Small intestine (tissue), 7 donors: ENCODE data around the gene SH2D3A. TPM values are rescaled to one million over a fixed set of nuclear protein-coding genes. Genes with fewer than 3 reads are reported as not detected.

Experiments
- DNase-seq, 2 donors: peaks; one replicate each; pipeline versions ENCODE4 v3.0.0 to v3.0.0-alpha.2; 2013
- FAIRE-seq: peaks from 2 replicates; lab custom pipeline; 2012; peaks lifted over from hg19 to GRCh38; lab: Jason Lieb, UNC
- H3K27ac ChIP-seq, 3 donors: one replicate each; pipeline ENCODE4 v1.5.1; 2013; ENCODE audit warnings: low read length in 2 of 3, mild to moderate bottlenecking in 2 of 3, control low read depth in 1 of 3, inconsistent platforms in 1 of 3, low read depth in 1 of 3, moderate library complexity in 1 of 3
- H3K27me3 ChIP-seq, 3 donors: one replicate each; pipeline ENCODE4 v1.6.1; 2013; ENCODE audit warnings: low read length in 3 of 3, inconsistent platforms in 1 of 3; ENCODE audit not compliant: control insufficient read depth in 3 of 3, insufficient read depth in 3 of 3
- H3K36me3 ChIP-seq, 3 donors: one replicate each; pipeline ENCODE4 v1.6.1; 2013; ENCODE audit warnings: low read length in 3 of 3, inconsistent platforms in 1 of 3, low read depth in 1 of 3, mild to moderate bottlenecking in 1 of 3, moderate library complexity in 1 of 3; ENCODE audit not compliant: control insufficient read depth in 3 of 3, insufficient read depth in 2 of 3
- H3K4me1 ChIP-seq, 3 donors: one replicate each; pipeline ENCODE4 v1.6.1; 2013; ENCODE audit warnings: low read length in 2 of 3, inconsistent platforms in 1 of 3, low read depth in 1 of 3, mild to moderate bottlenecking in 1 of 3, moderate library complexity in 1 of 3; ENCODE audit not compliant: control insufficient read depth in 3 of 3, insufficient read depth in 2 of 3
- H3K4me3 ChIP-seq, 3 donors: one replicate each; pipeline ENCODE4 v1.5.1; 2013; ENCODE audit warnings: low read length in 3 of 3, control low read depth in 1 of 3, inconsistent platforms in 1 of 3, low read depth in 1 of 3, mild to moderate bottlenecking in 1 of 3, moderate library complexity in 1 of 3
- H3K9me3 ChIP-seq, 2 donors: one replicate each; pipeline ENCODE4 v1.6.1; 2013; ENCODE audit warnings: low read depth in 1 of 2, low read length in 1 of 2; ENCODE audit not compliant: control insufficient read depth in 2 of 2, insufficient read depth in 1 of 2
- WGBS, 3 donors: extraction: QIAGEN DNeasy Blood & Tissue Kit; methylation state at CpG; one replicate each; pipeline ENCODE4 v1.1.7; 2013; 5-methylcytosine and 5-hydroxymethylcytosine counted together
- polyA plus RNA-seq, 4 donors: library from polyadenylated mRNA; stranded (reverse) in 3 of 4; unstranded in 1 of 4; fragments of 200-250 nt in 3 of 4; fragments of 120-200 nt in 1 of 4; gene quantifications; one replicate each; pipeline versions ENCODE4 v1.2.1 to v1.2.3, GENCODE V29; 2013
- donor health status: healthy with polysubstance abuse.
- donor health status: control.
- donor health status: control.
- donor health status: Bipolar disorder and iron deficiency.
- donor health status: healthy.

Gene SH2D3A
- polyA plus RNA-seq, 4 donors = 23.9 to 71.6 (median 42.1) TPM

- Histone ChIP-seq H3K27ac (no peak overlapping the region), H3K9me3 (peaks cover 0 to 11% of the 10 kb centered on the region in 2 donors), H3K27me3 (no peaks in the 10 kb centered on the region), H3K4me3 (no peak overlapping the region), H3K4me1 (no peaks in the 10 kb centered on the region), H3K36me3 (no peaks in the 10 kb centered on the region)
- WGBS, 3 donors = 73 to 85% (median 79%) methylated on average over 13 of the region's 13 CpGs
- FAIRE-seq (no peak), DNase-seq (no peak)
Observed at GRCh38 chr19:6794686-6795431, 27.6 kb upstream of the SH2D3A start.

- Histone ChIP-seq H3K36me3 (no peaks in the 10 kb centered on the region), H3K27me3 (no peaks in the 10 kb centered on the region), H3K9me3 (peaks cover 0 to 11% of the 10 kb centered on the region in 2 donors), H3K27ac (no peak overlapping the region), H3K4me1 (no peaks in the 10 kb centered on the region), H3K4me3 (no peak overlapping the region)
- DNase-seq (no peak), FAIRE-seq (peak; percentile 30)
- WGBS, 3 donors = 33 to 74% (median 51%) methylated on average over 5 of the region's 5 CpGs
Observed at GRCh38 chr19:6793973-6794372, 26.7 kb upstream of the SH2D3A start.

- DNase-seq (no peak), FAIRE-seq (no peak)
- H3K27me3 ChIP-seq = no peaks in the 10 kb centered on the region
- H3K27ac ChIP-seq = no peak overlapping the region
- 56 to 71% (median 66%) methylated on average over 4 of the region's 4 CpGs for WGBS, 3 donors
- H3K36me3 ChIP-seq = no peaks in the 10 kb centered on the region
- H3K4me3 ChIP-seq = no peak overlapping the region
- peaks cover 0 to 11% of the 10 kb centered on the region in 2 donors for H3K9me3 ChIP-seq
- H3K4me1 ChIP-seq = no peaks in the 10 kb centered on the region
Observed at GRCh38 chr19:6793411-6793810, 26.2 kb upstream of the SH2D3A start.

GRCh38 chr19:6791237-6791636 lies 24.0 kb upstream of the SH2D3A start:
- no peak for FAIRE-seq
- H3K9me3 ChIP-seq = peaks cover 0 to 11% of the 10 kb centered on the region in 2 donors
- H3K27me3 ChIP-seq = no peaks in the 10 kb centered on the region
- 60 to 69% (median 68%) methylated on average over 6 of the region's 6 CpGs for WGBS, 3 donors
- no peak overlapping the region for H3K27ac ChIP-seq
- no peaks in the 10 kb centered on the region for H3K36me3 ChIP-seq
- no peak for DNase-seq
- H3K4me3 ChIP-seq = no peak overlapping the region
- H3K4me1 ChIP-seq = no peaks in the 10 kb centered on the region

GRCh38 chr19:6790194-6791128 lies 23.2 kb upstream of the SH2D3A start:
- Histone ChIP-seq H3K36me3 (no peaks in the 10 kb centered on the region), H3K4me1 (no peaks in the 10 kb centered on the region), H3K27me3 (no peaks in the 10 kb centered on the region), H3K27ac (no peak overlapping the region), H3K4me3 (no peak overlapping the region), H3K9me3 (peaks cover 0 to 11% of the 10 kb centered on the region in 2 donors)
- FAIRE-seq (no peak), DNase-seq (no peak)
- WGBS, 3 donors = 31 to 53% (median 41%) methylated on average over 5 of the region's 5 CpGs

GRCh38 chr19:6788896-6789295 lies 21.7 kb upstream of the SH2D3A start:
- Histone ChIP-seq H3K4me3 (no peak overlapping the region), H3K27ac (no peak overlapping the region), H3K9me3 (peaks cover 0 to 7% of the 10 kb centered on the region in 2 donors), H3K36me3 (no peaks in the 10 kb centered on the region), H3K4me1 (no peaks in the 10 kb centered on the region), H3K27me3 (no peaks in the 10 kb centered on the region)
- FAIRE-seq = no peak
- no peak for DNase-seq
- WGBS, 3 donors = 71 to 81% (median 75%) methylated on average over 4 of the region's 4 CpGs

GRCh38 chr19:6787393-6787792 lies 20.2 kb upstream of the SH2D3A start:
- Histone ChIP-seq H3K4me3 (no peak overlapping the region), H3K27me3 (no peaks in the 10 kb centered on the region), H3K9me3 (peaks cover 0 to 7% of the 10 kb centered on the region in 2 donors), H3K27ac (no peak overlapping the region), H3K36me3 (no peaks in the 10 kb centered on the region), H3K4me1 (no peaks in the 10 kb centered on the region)
- no peak for DNase-seq
- WGBS, 3 donors = 74 to 91% (median 89%) methylated on average over 4 of the region's 4 CpGs
- no peak for FAIRE-seq

- Histone ChIP-seq H3K4me1 (no peaks in the 10 kb centered on the region), H3K27me3 (no peaks in the 10 kb centered on the region), H3K4me3 (no peak overlapping the region), H3K36me3 (no peaks in the 10 kb centered on the region), H3K27ac (no peak overlapping the region), H3K9me3 (no peaks in the 10 kb centered on the region)
- FAIRE-seq (no peak), DNase-seq (no peak)
- 65 to 69% (median 68%) methylated on average over 4 of the region's 4 CpGs for WGBS, 3 donors
Observed at GRCh38 chr19:6779206-6779605, 12.0 kb upstream of the SH2D3A start.
